ENCODE results near the gene CDH26.

- TF ChIP-seq POLR2A (IDR thresholded peaks at IDR 0.05; ENCODE audit: low read length), result no peak
- no peak for TF ChIP-seq GATA1 (IDR thresholded peaks at IDR 0.05; ENCODE audit: low read depth, low read length)
Measured at GRCh38 chr20:59944726-59945125, 13.5 kb upstream of the CDH26 start.

All from erythroblast (primary cell).